Mucosa of gallbladder (tissue), 1 donor: ENCODE measurements around the gene SDCCAG8. TPM values are rescaled to one million over a fixed set of nuclear protein-coding genes. Genes with fewer than 3 reads are reported as not detected.
A peak's percentile ranks its signal among the peaks of the same experiment; 100 is the strongest.

ENCODE experiments used
- DNase-seq: peaks from one replicate; pipeline ENCODE4 v3.0.0-alpha.2; 2020; ENCODE audit warnings: low spot score
- total RNA-seq: library from RNA; stranded (reverse); gene quantifications from one replicate; pipeline ENCODE4 v1.2.1, GENCODE V29; 2021
- donor health status: DM: no; HTN: no; CAD: no.

SDCCAG8 gene
- total RNA-seq, 1 donor from 2014 or later: 46.1 TPM

GRCh38 chr1:243420016-243420945 lies 164.4 kb downstream of the SDCCAG8 start:
- DNase-seq: no peak

GRCh38 chr1:243420946-243421685 lies 165.3 kb downstream of the SDCCAG8 start:
- DNase-seq: no peak

- DNase-seq: no peak
These were observed 165.9 kb downstream of the SDCCAG8 start for GRCh38 chr1:243421784-243422183.

GRCh38 chr1:243422362-243422761 lies 166.5 kb downstream of the SDCCAG8 start:
- no peak for DNase-seq

- DNase-seq: no peak
These were observed 172.2 kb downstream of the SDCCAG8 start for GRCh38 chr1:243428084-243428483.

- no peak for DNase-seq
These were observed 172.9 kb downstream of the SDCCAG8 start for GRCh38 chr1:243428617-243429342.

- DNase-seq: no peak
These were observed 175.8 kb downstream of the SDCCAG8 start for GRCh38 chr1:243431591-243431990.

GRCh38 chr1:243432136-243432535 lies 176.3 kb downstream of the SDCCAG8 start:
- no peak for DNase-seq

GRCh38 chr1:243433737-243434370 lies 178.0 kb downstream of the SDCCAG8 start:
- DNase-seq: no peak

GRCh38 chr1:243434594-243434993 lies 178.8 kb downstream of the SDCCAG8 start:
- no peak for DNase-seq

- DNase-seq: no peak
These were observed 180.0 kb downstream of the SDCCAG8 start for GRCh38 chr1:243435836-243436235.

- no peak for DNase-seq
These were observed 182.3 kb downstream of the SDCCAG8 start for GRCh38 chr1:243438146-243438545.

- DNase-seq: no peak
These were observed 183.0 kb downstream of the SDCCAG8 start for GRCh38 chr1:243438815-243439214.

- no peak for DNase-seq
These were observed 184.6 kb downstream of the SDCCAG8 start for GRCh38 chr1:243440406-243440805.

- no peak for DNase-seq
These were observed 185.8 kb downstream of the SDCCAG8 start for GRCh38 chr1:243441601-243442000.

GRCh38 chr1:243443557-243443956 lies 187.7 kb downstream of the SDCCAG8 start:
- DNase-seq: no peak

GRCh38 chr1:243447347-243447746 lies 191.5 kb downstream of the SDCCAG8 start:
- DNase-seq: peak; percentile 22

GRCh38 chr1:243447844-243448243 lies 192.0 kb downstream of the SDCCAG8 start:
- DNase-seq: no peak

GRCh38 chr1:243449373-243449772 lies 193.5 kb downstream of the SDCCAG8 start:
- DNase-seq: no peak

GRCh38 chr1:243452092-243452491 lies 196.3 kb downstream of the SDCCAG8 start:
- no peak for DNase-seq

GRCh38 chr1:243454328-243454997 lies 198.6 kb downstream of the SDCCAG8 start:
- DNase-seq: no peak
